ENCODE data around the gene LAMA1.

Gene LAMA1

GRCh38 chr18:6959110-6959509, 158.5 kb downstream of the LAMA1 start:
- no peak for TF ChIP-seq CTCF (IDR thresholded peaks at IDR 0.05; ENCODE audit: low read depth, low read length)

GRCh38 chr18:6956999-6957398, 160.6 kb downstream of the LAMA1 start:
- DNase-seq (ENCODE audit: extremely low read depth, low read depth), result no peak
- TF ChIP-seq CTCF (IDR thresholded peaks at IDR 0.05; ENCODE audit: low read depth, low read length), result no peak

More at GRCh38 chr18:6959110-6959509, 158.5 kb downstream of the LAMA1 start:
- no peak for DNase-seq (ENCODE audit: extremely low read depth, low read depth)

GRCh38 chr18:6956495-6956894, 161.1 kb downstream of the LAMA1 start:
- TF ChIP-seq CTCF (IDR thresholded peaks at IDR 0.05; ENCODE audit: low read depth, low read length), result no peak
- no peak for DNase-seq (ENCODE audit: extremely low read depth, low read depth)

- DNase-seq (ENCODE audit: extremely low read depth, low read depth), result no peak
- TF ChIP-seq CTCF (IDR thresholded peaks at IDR 0.05; ENCODE audit: low read depth, low read length), result no peak
These were observed 162.3 kb downstream of the LAMA1 start for GRCh38 chr18:6955304-6955703.

DNA sequence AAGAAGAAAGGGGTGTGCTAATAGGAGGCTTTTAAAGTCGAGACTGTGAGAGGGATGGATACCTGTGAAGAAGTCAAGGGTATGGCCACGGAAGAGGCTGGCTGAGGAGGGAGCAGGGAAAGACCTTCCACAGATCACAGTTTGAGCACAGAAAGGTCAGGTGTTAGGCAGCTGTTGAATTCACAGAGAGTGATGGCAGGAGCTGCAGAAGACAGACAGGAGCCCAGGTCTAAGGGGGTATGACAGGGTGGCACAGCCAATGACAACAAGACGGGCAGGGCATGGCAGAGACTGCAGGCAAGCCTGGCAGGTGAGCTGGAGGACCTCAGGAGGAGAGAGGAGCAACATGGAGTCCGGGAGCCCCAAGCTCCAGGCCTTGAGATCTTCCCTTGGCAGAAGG, 163.1 kb downstream of the LAMA1 start:
- no peak for TF ChIP-seq CTCF (IDR thresholded peaks at IDR 0.05; ENCODE audit: low read depth, low read length)
- no peak for DNase-seq (ENCODE audit: extremely low read depth, low read depth)

GRCh38 chr18:6951336-6952090, 166.1 kb downstream of the LAMA1 start:
- TF ChIP-seq CTCF (IDR thresholded peaks at IDR 0.05; ENCODE audit: low read depth, low read length), result no peak
- DNase-seq (ENCODE audit: extremely low read depth, low read depth), result no peak

DNA sequence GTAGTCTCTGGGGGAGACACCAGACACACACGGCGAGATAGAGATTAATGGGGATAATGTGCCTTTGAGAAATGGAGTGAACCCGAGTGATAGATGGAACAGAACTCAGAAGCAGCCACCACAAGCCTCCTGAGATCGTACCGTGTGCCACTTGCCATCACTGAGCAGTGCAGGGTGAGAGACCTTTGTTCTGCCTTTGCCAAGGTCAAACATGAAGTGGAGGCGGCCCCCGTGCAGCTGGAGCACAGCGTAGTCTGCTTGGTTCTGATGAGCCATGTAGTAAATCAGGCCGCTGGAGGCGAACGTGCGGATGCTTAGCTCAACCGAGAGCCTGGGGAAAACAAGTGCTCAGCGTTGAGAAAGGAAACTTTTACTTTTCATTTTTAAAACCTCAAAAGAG, 167.0 kb downstream of the LAMA1 start:
- no peak for TF ChIP-seq CTCF (IDR thresholded peaks at IDR 0.05; ENCODE audit: low read depth, low read length)
- DNase-seq (ENCODE audit: extremely low read depth, low read depth), result no peak
